Prostate gland (tissue), 2 donors: ENCODE data around the gene S100A6. TPM values are rescaled to one million over a fixed set of nuclear protein-coding genes. Genes with fewer than 3 reads are reported as not detected.
A peak's percentile ranks its signal among the peaks of the same experiment; 100 is the strongest.

Experiments used
- DNase-seq: peaks from one replicate; pipeline ENCODE4 v3.0.0-alpha.2; 2019; ENCODE audit warnings: low spot score
- H3K27ac ChIP-seq, 2 donors: fragments of 200-600 bp; sonication (generic); 2 replicates each; pipeline ENCODE4 v1.5.1; 2017 to 2019
- H3K27me3 ChIP-seq: fragments of 200-600 bp; sonication (generic); replicated peaks from 2 replicates; pipeline ENCODE4 v1.5.1; 2019; ENCODE audit not compliant: insufficient read depth
- H3K36me3 ChIP-seq, 2 donors: fragments of 200-600 bp; sonication (generic); 1 replicate in 1 of 2; 2 replicates in 1 of 2; pipeline versions ENCODE4 v1.5.1 to v1.8.1; 2017 to 2019
- H3K4me1 ChIP-seq: fragments of 200-600 bp; sonication (generic); replicated peaks from 2 replicates; pipeline ENCODE4 v1.5.1; 2019
- H3K4me3 ChIP-seq, 2 donors: fragments of 200-600 bp; sonication (generic); 2 replicates each; pipeline ENCODE4 v1.5.1; 2017 to 2019
- H3K9me3 ChIP-seq: fragments of 200-600 bp; sonication (generic); 2 replicates; pipeline ENCODE4 v1.5.1; 2017
- CTCF ChIP-seq, 4 experiments: fragments of 200-600 bp in 2 of 4; fragments of 450-650 bp in 2 of 4; sonication (generic) in 2 of 4; IDR thresholded peaks; 1 replicate in 3 of 4; 2 replicates in 1 of 4; pipeline ENCODE4 v1.5.1; 2016 to 2019; ENCODE audit warnings: antibody characterized with exemption in 4 of 4, mild to moderate bottlenecking in 2 of 4, moderate library complexity in 2 of 4
- POLR2A ChIP-seq: fragments of 450-650 bp; IDR thresholded peaks from one replicate; pipeline ENCODE4 v1.6.1; 2016; ENCODE audit warnings: antibody characterized with exemption, mild to moderate bottlenecking
- POLR2AphosphoS5 ChIP-seq: sonication (generic); formaldehyde crosslinking; IDR thresholded peaks from one replicate; pipeline ENCODE4 v1.6.1; 2017; ENCODE audit warnings: antibody characterized with exemption
- WGBS: methylation state at CpG from one replicate; pipeline ENCODE4 v1.1.5; 2018; 5-methylcytosine and 5-hydroxymethylcytosine counted together
- intact Hi-C: fragments of 100-400 bp; cut with DNase I; formaldehyde crosslinking; loops from one replicate; pipeline ENCODE4 v1.14.2; 2022
- total RNA-seq, 2 donors: library from RNA; depleted of rRNA; stranded (reverse); fragments of >200 nt; gene quantifications; one replicate each; pipeline ENCODE4 v1.1.0, GENCODE V29; 2016

The S100A6 gene
- total RNA-seq, 2 donors from 2014 or later, result 184 to 279 TPM

DNA sequence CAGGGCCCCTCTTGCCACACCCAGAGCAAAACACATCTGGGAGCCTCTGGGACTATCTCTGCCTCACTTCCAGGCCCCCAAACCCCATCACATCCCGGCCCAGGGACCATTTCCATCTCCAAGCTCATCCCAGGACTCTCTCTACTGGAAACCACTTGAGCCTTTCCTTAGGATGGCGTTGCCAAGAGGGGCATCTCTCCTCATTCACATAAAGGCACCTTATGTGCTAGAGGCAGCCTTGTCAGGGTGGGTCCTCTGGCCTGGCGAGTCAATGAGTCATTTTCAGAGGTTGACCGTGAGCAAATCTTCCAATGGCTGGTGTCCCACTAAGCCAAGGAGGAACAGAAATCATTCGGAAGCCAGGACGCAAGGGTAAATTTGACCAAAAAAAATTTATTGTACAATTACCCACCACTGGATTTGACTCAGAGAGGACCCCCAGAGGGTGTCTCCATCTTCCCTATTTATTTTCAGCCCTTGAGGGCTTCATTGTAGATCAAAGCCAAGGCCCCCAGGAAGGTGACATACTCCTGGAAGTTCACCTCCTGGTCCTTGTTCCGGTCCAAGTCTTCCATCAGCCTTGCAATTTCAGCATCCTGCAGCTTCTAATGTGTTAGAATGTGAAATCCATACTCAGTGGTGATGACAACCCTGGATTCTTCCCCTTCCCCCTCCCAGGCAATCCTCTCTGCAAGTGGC, 1.4 kb downstream of the S100A6 start:
- 73% methylated on average over 7 of the region's 7 CpGs for WGBS
- peaks cover 3% of the 10 kb centered on the region for H3K4me1 ChIP-seq
- no peaks in the 10 kb centered on the region for H3K9me3 ChIP-seq
- TF ChIP-seq CTCF (IDR thresholded peaks at IDR 0.05), result no peak
- no peak for TF ChIP-seq POLR2A
- no peak for TF ChIP-seq POLR2AphosphoS5
- H3K27ac ChIP-seq, result peak overlapping the region; percentile 92 to 96
- H3K4me3 ChIP-seq, result peak overlapping the region; percentile 60 to 74
- H3K27me3 ChIP-seq, result no peaks in the 10 kb centered on the region
- H3K36me3 ChIP-seq, result no peaks in the 10 kb centered on the region
- intact Hi-C loops, result no loop called here
- DNase-seq, result no peak

DNA sequence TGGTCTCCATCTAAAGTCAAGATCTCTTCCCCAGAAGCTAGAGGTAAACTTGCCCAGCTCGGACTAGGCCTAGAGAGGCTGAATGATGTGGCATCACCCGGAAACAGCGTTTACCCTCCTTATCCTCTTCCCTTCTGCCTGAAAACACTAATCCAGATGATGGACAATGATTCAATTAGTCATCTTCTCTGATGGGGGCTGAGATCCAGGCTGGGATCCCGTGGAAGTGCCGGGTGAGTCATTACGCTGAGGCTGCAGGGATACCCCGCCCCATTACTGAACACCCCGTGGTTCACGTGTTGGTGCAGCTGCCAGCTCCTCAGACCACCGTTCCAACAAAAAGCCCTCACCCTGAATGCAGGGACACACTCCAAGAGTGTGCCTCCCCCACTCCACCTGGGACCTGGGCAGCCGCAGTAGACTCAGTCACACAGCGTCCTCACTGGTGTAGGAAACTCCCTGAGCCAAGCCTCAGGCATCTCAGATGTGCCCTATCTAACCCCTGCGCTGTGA, 2.0 kb downstream of the S100A6 start:
- H3K9me3 ChIP-seq, result no peaks in the 10 kb centered on the region
- peak overlapping the region; percentile 92 to 96 for H3K27ac ChIP-seq
- peak overlapping the region; percentile 60 to 74 for H3K4me3 ChIP-seq
- no peaks in the 10 kb centered on the region for H3K36me3 ChIP-seq
- WGBS, result 27% methylated on average over 12 of the region's 13 CpGs
- no peaks in the 10 kb centered on the region for H3K27me3 ChIP-seq
- peaks cover 3% of the 10 kb centered on the region for H3K4me1 ChIP-seq
- TF ChIP-seq CTCF (IDR thresholded peaks at IDR 0.05) (no peak), POLR2AphosphoS5 (no peak), POLR2A (peak; percentile 29)
- no peak for DNase-seq
- intact Hi-C loops, result loop anchor here (1.0 to 2.0 kb wide), 2 partner anchors 23 to 35 kb away; no protein-coding TSS in a partner anchor

DNA sequence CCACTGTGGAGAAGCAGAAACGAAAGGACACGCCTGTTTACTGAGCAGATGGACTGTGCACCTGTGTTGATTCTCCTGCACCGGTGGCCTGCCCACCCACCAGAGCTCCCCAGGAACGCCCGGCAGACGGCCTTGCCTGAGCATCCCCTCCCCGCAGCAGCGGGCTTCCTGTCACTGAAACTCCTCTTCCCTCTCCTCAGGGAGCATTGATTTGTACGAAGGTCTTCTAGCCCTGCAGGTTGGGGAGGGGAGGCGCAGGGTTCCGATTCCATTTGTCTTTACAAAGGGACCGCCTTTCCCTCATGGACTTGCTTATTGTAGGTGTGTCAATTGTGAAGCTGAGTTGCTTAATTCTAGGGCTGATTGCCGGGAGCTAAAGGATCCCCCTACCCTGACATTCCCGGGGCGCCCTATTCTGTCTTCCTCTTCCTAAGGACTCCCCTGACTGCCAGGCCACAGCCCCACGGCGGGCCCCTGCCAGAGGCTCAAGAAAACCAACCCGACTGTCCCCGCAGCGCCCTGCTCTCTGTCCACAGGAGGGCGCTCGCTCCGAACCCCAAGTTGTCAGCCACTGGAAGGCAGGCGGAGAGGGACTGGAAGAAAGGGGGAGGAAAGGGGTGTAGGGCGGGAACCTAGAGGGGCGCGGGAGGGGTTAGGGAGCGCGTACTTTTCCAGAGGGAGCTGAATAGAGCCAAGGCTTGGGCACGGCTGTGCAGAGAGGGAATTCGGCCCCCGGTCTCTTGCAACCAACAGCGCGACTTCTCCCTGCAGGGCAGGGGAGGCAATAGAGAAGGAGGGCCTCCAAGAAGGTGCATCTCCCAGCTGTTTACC, 2.8 kb downstream of the S100A6 start:
- no peaks in the 10 kb centered on the region for H3K9me3 ChIP-seq
- peak overlapping the region; percentile 92 to 96 for H3K27ac ChIP-seq
- 14% methylated on average over 34 of the region's 34 CpGs for WGBS
- no peaks in the 10 kb centered on the region for H3K27me3 ChIP-seq
- peak overlapping the region; percentile 21 to 74 for H3K4me3 ChIP-seq
- peak; percentile 84 for DNase-seq
- TF ChIP-seq POLR2A (peak; percentile 13), CTCF (IDR thresholded peaks at IDR 0.05) (peak; percentile 59 to 93 (median 88)), POLR2AphosphoS5 (peak; percentile 74)
- H3K36me3 ChIP-seq, result no peaks in the 10 kb centered on the region
- intact Hi-C loops, result loop anchor here (1.0 to 2.0 kb wide), 2 partner anchors 22 to 35 kb away; no protein-coding TSS in a partner anchor
- peaks cover 3% of the 10 kb centered on the region for H3K4me1 ChIP-seq

GRCh38 chr1:153532181-153532580, 3.6 kb downstream of the S100A6 start:
- peaks cover 3% of the 10 kb centered on the region for H3K4me1 ChIP-seq
- H3K9me3 ChIP-seq, result no peaks in the 10 kb centered on the region
- no peaks in the 10 kb centered on the region for H3K27me3 ChIP-seq
- intact Hi-C loops, result loop anchor here (2.0 kb wide), 1 partner anchor 21 kb away; no protein-coding TSS in a partner anchor
- no peak for TF ChIP-seq POLR2A
- TF ChIP-seq POLR2AphosphoS5, result no peak
- TF ChIP-seq CTCF (IDR thresholded peaks at IDR 0.05), result no peak
- no peak overlapping the region for H3K4me3 ChIP-seq
- 61% methylated on average over 2 of the region's 2 CpGs for WGBS
- no peaks in the 10 kb centered on the region for H3K36me3 ChIP-seq
- H3K27ac ChIP-seq, result no peak overlapping the region
- no peak for DNase-seq
